Vagina (tissue), 2 donors: ENCODE measurements around the gene ZFHX3.

ENCODE experiments used
- POLR2A ChIP-seq, 2 donors: fragments of 450-650 bp; IDR thresholded peaks; one replicate each; pipeline ENCODE4 v1.6.1; 2017; ENCODE audit warnings: antibody characterized with exemption in 2 of 2, mild to moderate bottlenecking in 2 of 2, moderate library complexity in 2 of 2
- POLR2AphosphoS5 ChIP-seq, 2 donors: sonication (generic); formaldehyde crosslinking; IDR thresholded peaks; one replicate each; pipeline ENCODE4 v1.9.0; 2017; ENCODE audit warnings: antibody characterized with exemption in 2 of 2, mild to moderate bottlenecking in 2 of 2, low read depth in 1 of 2; ENCODE audit not compliant: insufficient read depth in 1 of 2
- TF ChIP-seq, protein P1 (sequence below), 3 experiments: fragments of 450-650 bp in 2 of 3; fragments of 200-600 bp in 1 of 3; sonication (generic) in 1 of 3; IDR thresholded peaks; one replicate each; pipeline ENCODE4 v1.5.1; 2017 to 2019; ENCODE audit warnings: antibody characterized with exemption in 3 of 3, mild to moderate bottlenecking in 2 of 3, moderate library complexity in 2 of 3

DNA sequence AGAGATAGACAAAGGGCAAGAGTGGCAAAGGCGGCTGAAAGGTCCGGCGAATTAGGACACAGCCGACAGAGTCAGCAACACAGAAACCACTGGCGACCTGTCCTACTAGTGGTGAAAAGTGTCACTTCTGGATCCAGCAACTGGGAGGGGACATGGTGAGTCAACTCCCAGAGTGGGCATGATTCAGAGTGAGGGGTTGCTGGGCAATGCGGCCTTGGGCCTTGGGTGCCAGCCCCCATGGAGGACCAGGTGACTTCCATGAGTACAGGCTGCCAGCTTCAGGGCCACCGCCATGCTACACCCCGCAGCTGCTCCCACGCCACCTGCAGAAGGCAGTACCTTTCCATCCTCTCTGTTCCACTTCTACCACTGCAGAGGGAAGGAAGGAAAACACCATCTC is 110.6 kb downstream of the ZFHX3 start:
- TF ChIP-seq POLR2AphosphoS5 (IDR thresholded peaks at IDR 0.05; ENCODE audit: insufficient read depth in 1 of 2, low read depth in 1 of 2) (no peak), POLR2A (IDR thresholded peaks at IDR 0.05) (no peak)
- TF ChIP-seq, protein P1, sequence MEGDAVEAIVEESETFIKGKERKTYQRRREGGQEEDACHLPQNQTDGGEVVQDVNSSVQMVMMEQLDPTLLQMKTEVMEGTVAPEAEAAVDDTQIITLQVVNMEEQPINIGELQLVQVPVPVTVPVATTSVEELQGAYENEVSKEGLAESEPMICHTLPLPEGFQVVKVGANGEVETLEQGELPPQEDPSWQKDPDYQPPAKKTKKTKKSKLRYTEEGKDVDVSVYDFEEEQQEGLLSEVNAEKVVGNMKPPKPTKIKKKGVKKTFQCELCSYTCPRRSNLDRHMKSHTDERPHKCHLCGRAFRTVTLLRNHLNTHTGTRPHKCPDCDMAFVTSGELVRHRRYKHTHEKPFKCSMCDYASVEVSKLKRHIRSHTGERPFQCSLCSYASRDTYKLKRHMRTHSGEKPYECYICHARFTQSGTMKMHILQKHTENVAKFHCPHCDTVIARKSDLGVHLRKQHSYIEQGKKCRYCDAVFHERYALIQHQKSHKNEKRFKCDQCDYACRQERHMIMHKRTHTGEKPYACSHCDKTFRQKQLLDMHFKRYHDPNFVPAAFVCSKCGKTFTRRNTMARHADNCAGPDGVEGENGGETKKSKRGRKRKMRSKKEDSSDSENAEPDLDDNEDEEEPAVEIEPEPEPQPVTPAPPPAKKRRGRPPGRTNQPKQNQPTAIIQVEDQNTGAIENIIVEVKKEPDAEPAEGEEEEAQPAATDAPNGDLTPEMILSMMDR (IDR thresholded peaks at IDR 0.05): no peak
